ENCODE measurements around the gene SMTNL2.
"Not testable (repeated sequence)": the region's sequence is repeated elsewhere in the genome, so short reads cannot be mapped to it uniquely, and the experiment has no call there.

Gene SMTNL2

GRCh38 chr17:4605826-4606225, 21.5 kb downstream of the SMTNL2 start:
- no peak for DNase-seq

- no peak for DNase-seq
Measured at GRCh38 chr17:4607261-4607741, 23.0 kb downstream of the SMTNL2 start.

GRCh38 chr17:4607773-4608187, 23.5 kb downstream of the SMTNL2 start:
- no peak for DNase-seq

GRCh38 chr17:4609761-4610160, 25.4 kb downstream of the SMTNL2 start:
- DNase-seq = no peak

GRCh38 chr17:4610162-4610561, 25.8 kb downstream of the SMTNL2 start:
- no peak for DNase-seq

DNA sequence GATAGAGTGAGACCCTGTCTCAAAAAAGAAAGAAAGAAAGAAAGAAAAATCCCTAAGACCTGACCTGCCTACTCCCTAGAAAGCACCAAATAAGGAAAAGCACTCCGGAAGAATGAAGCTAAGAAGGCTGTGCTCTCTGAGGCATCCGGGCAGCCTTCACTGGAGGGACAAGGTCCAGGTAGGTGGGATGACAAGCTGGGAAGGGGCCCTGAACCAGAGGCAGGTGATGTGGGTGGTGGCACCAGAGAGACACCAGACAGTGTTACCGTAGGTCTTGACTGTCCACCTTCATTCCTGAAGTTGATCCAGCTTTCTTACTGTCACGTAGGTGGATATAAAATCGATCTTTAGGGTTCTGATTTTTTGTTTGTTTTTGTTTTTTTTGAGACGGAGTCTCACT, 26.3 kb downstream of the SMTNL2 start:
- DNase-seq = no peak

DNA sequence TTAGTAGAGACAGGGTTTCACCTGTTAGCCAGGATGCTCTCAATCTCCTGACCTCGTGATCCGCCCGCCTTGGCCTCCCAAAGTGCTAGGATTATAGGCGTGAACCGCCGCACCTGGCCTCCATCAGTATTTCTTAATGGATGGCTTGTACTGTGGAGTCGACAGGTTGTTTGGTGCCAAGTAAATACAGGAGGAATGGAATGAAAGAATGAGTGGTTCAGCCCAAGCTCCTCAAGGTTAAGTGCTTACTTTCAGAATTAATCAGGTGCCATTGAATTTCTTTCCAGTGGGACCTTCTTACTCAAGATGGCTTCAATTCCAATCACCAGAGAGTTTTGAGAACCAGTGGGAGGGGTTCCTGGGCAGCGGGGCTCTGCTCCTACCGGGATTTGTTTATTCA, 32.1 kb downstream of the SMTNL2 start:
- DNase-seq = no peak

- no peak for DNase-seq
Measured at GRCh38 chr17:4617090-4617489, 32.8 kb downstream of the SMTNL2 start.

GRCh38 chr17:4617590-4618351, 33.4 kb downstream of the SMTNL2 start:
- DNase-seq = no peak

- no peak for DNase-seq
Measured at GRCh38 chr17:4620531-4621101, 36.3 kb downstream of the SMTNL2 start.

DNA sequence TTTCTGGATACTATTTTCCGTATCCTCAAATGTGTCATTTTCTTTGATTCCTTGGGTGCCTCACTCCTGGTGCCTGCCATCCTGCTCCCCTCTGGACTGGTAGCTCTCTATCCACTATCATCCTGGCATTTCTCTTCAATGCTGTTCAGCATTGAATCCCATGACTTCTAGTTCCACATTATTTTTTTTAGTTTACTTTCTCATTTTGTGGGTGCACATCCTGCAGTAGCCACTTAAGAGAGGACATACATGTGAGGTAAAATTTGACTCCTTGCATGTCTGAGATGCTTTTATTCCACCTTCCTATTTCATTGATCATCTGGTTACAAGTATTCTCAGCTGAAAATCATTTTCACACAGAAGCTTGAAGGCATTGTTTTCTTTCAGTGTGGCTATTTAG, 38.0 kb downstream of the SMTNL2 start:
- DNase-seq = no peak

DNA sequence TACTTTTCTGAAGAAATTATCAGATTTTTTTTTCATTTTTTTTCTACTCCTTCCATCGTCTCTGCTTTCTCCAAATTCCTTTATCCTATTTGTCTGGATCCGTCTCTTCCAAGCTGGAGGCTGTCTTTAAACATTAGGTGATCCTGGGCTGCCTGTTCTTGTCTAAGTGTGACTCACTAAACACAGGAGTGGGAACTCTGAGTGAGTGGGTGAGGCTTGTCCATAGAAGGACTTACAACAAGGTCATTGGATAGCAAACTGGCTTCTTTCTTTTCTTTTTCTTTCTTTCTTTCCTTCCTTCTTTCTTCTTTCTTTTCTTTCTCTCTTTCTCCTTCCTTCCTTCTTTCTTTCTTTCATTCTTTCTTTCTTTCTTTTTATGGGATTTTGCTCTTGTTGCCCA, 38.9 kb downstream of the SMTNL2 start:
- DNase-seq = no peak

DNA sequence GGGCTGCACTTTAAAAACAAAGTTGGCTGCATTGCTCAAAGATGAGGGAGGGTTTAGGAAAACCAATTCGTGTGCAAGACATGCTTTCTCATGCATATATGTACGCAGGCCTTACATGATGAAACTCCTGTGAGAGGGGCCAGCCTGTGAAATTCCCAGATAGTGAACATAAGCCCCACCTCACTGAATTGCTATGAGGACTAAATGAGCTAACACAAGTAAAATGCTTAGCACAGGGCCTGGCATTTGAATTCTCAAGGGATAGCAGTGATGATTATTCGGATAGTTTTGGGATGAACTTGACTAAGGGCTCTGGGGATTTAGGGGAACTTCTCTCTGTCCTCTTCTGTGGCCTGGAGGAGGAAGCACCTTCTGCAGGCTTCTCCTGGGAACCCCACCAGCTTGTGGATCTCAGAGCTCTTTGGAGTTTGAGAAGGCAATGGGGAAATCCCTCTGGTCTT, 40.2 kb downstream of the SMTNL2 start:
- not testable (repeated sequence) for DNase-seq

GRCh38 chr17:4625181-4625617, 40.9 kb downstream of the SMTNL2 start:
- no peak for DNase-seq

- no peak for DNase-seq
Measured at GRCh38 chr17:4626734-4627256, 42.5 kb downstream of the SMTNL2 start.

DNA sequence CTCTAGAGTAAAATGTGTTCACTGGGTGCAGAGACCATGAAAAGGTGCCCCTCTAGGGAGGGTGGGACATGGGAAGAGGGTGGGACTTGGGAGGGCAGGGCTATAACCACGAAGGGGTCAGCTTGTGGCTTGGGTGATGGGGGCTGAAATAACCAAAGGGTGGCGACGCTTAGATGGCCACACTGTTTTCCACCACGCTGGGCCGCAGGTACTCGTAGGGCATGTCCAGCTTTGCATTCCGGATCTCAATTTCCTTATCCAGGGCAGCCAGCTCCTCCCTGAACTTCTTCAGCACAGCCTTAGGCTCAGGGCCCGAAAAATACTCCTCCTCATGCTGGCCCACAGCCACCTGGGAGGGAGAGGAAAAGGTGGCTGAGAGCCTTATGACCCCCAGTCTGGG, 47.1 kb downstream of the SMTNL2 start:
- no peak for DNase-seq

- DNase-seq = no peak
Measured at GRCh38 chr17:4631836-4632580, 47.7 kb downstream of the SMTNL2 start.

DNA sequence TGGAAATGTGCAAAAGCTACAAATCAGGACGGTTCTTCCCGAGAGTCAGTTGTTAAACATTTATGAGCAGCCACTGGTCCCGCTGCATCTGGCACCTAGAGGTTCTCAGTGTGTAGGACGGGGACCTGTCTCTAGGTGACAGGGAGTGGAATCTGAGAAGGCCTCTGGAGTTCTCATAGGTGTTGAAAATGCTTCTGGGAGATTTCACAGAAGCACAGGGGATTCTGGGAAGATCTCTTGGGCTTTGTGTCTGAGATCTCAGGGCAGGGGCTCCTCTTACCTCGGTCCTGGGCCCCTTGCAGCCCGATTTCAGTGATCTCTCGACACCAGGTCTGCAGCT, 48.2 kb downstream of the SMTNL2 start:
- DNase-seq = no peak

- no peak for DNase-seq
Measured at GRCh38 chr17:4633643-4634042, 49.3 kb downstream of the SMTNL2 start.

- no peak for DNase-seq
Measured at GRCh38 chr17:4634976-4635375, 50.6 kb downstream of the SMTNL2 start.

DNA sequence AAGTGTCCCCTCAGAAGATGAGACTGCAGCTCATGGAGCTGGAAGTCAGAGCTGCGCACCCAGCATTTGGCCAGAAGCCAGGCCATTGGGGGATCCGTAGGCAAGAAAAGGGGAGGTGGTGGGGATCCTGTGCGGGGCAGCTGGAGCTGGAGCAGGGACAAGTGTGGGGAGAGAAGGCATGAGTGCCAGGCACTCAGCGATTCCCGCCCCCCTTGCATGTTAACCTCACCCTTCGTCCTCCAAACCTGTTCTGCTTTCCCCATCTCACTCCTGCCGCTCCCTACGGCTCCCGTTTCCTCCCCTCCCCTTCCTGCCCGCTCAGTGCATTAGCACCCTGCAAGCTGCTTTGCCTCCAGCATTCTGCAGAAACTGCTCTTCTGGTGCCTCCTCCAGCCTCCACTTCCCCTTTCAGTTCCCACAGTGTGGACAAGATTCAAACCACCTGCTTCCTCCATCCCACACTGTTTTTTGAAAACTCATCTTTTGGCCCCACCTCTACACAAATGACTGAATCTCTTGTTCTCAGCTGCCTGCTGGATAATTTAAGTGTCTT, 51.6 kb downstream of the SMTNL2 start:
- no peak for DNase-seq

GRCh38 chr17:4636474-4637100, 52.3 kb downstream of the SMTNL2 start:
- DNase-seq = no peak

DNA sequence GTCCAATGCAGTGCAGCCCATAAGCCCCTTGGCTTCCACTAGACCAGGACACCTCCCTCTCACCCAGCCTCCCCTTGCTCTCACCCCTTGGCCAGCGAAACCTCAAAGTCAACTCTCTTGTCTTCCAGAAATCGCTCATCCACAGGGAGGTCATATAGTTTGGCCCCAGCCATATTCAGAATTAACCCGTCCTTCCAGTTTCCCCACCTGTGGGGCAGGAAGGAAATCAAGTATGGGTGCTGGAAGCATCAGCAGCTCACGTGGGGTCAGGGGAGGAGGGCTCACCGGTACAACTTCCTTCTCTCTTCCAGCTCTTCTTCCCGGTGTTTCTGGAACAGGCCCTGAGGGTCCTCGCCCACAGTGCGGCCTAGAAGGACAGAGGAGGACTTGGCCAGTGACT, 54.4 kb downstream of the SMTNL2 start:
- not testable (repeated sequence) for DNase-seq
